AG09309 (cell line): Measurements from ENCODE around the gene SCP2.

Experiments
- DNase-seq: peaks from one replicate; pipeline ENCODE4 v3.0.0-alpha.2; 2010; ENCODE audit warnings: low read depth
- H3K4me3 ChIP-seq: 2 replicates; pipeline ENCODE4 v1.5.1; 2011; ENCODE audit warnings: mild to moderate bottlenecking, low read depth, low read length, moderate library complexity; ENCODE audit not compliant: control insufficient read depth
- CTCF ChIP-seq: IDR thresholded peaks from 2 replicates; pipeline ENCODE4 v1.5.1; 2011; ENCODE audit warnings: mild to moderate bottlenecking, low read depth, low read length, inconsistent platforms; ENCODE audit not compliant: insufficient read depth, control insufficient read depth; ENCODE audit errors: missing control alignments

The SCP2 gene

GRCh38 chr1:52900402-52900801 lies 26.7 kb upstream of the SCP2 start:
- DNase-seq: no peak
- H3K4me3 ChIP-seq: no peak overlapping the region
- no peak for TF ChIP-seq CTCF

- peak; percentile 23 for TF ChIP-seq CTCF
- no peak for DNase-seq
- no peak overlapping the region for H3K4me3 ChIP-seq
Observed at GRCh38 chr1:52901384-52901783, 25.7 kb upstream of the SCP2 start.

GRCh38 chr1:52904208-52904926 lies 22.7 kb upstream of the SCP2 start:
- no peak for TF ChIP-seq CTCF
- no peak overlapping the region for H3K4me3 ChIP-seq
- no peak for DNase-seq

GRCh38 chr1:52904927-52905698 lies 22.0 kb upstream of the SCP2 start:
- TF ChIP-seq CTCF: peak; percentile 48
- H3K4me3 ChIP-seq: no peak overlapping the region
- DNase-seq: no peak

- H3K4me3 ChIP-seq: no peak overlapping the region
- DNase-seq: no peak
- TF ChIP-seq CTCF: no peak
Observed at GRCh38 chr1:52906135-52906603, 20.9 kb upstream of the SCP2 start.

- no peak overlapping the region for H3K4me3 ChIP-seq
- DNase-seq: no peak
- no peak for TF ChIP-seq CTCF
Observed at GRCh38 chr1:52907068-52907811, 19.8 kb upstream of the SCP2 start.
